SK-N-SH treated with all-trans-retinoic acid at 6 μM for 48 hours (cell line): ENCODE data around the gene NEAT1.
"Not testable (repeated sequence)": the region's sequence is repeated elsewhere in the genome, so short reads cannot be mapped to it uniquely, and the experiment has no call there.

Experiments used
- ATAC-seq: fragments of 200-7000 bp; cut with Tn5 transposase; 3 replicates; pipeline ENCODE4 v1.9.1; 2020; ENCODE audit warnings: mild to moderate bottlenecking, moderate library complexity
- ARNTL ChIP-seq: fragments of 450-650 bp; formaldehyde crosslinking; IDR thresholded peaks from 2 replicates; pipeline ENCODE4 v1.5.0; 2020; ENCODE audit warnings: low read depth, mild to moderate bottlenecking, moderate library complexity, borderline replicate concordance
- BACH2 ChIP-seq: fragments of 250-450 bp; sonication (Bioruptor Pico); IDR thresholded peaks from 2 replicates; pipeline ENCODE4 v1.9.0; 2021; ENCODE audit warnings: mild to moderate bottlenecking, borderline replicate concordance
- ESRRG ChIP-seq: fragments of 250-450 bp; sonication (Bioruptor Pico); IDR thresholded peaks from 2 replicates; pipeline ENCODE4 v1.6.1; 2021; ENCODE audit warnings: mild to moderate bottlenecking
- GLIS3 ChIP-seq: fragments of 250-450 bp; sonication (Bioruptor Pico); IDR thresholded peaks from 2 replicates; pipeline ENCODE4 v1.5.0; 2020; ENCODE audit warnings: mild to moderate bottlenecking, moderate library complexity
- OSR1 ChIP-seq: fragments of 250-450 bp; sonication (Bioruptor Pico); IDR thresholded peaks from 2 replicates; pipeline ENCODE4 v1.8.0; 2022; ENCODE audit warnings: moderate library complexity, mild to moderate bottlenecking, inconsistent platforms
- PPARA ChIP-seq: fragments of 250-450 bp; sonication (Bioruptor Pico); IDR thresholded peaks from 2 replicates; pipeline ENCODE4 v1.5.0; 2020; ENCODE audit warnings: mild to moderate bottlenecking, borderline replicate concordance
- RARB ChIP-seq: fragments of 250-450 bp; sonication (Bioruptor Pico); IDR thresholded peaks from 2 replicates; pipeline ENCODE4 v1.8.0; 2021; ENCODE audit warnings: mild to moderate bottlenecking, moderate library complexity
- SNAI2 ChIP-seq: fragments of 250-450 bp; sonication (Bioruptor Pico); IDR thresholded peaks from 2 replicates; pipeline ENCODE4 v1.5.0; 2020; ENCODE audit warnings: mild to moderate bottlenecking, moderate library complexity
- TCF4 ChIP-seq: fragments of 250-450 bp; sonication (Bioruptor Pico); IDR thresholded peaks from 2 replicates; pipeline ENCODE4 v1.8.0; 2021; ENCODE audit warnings: mild to moderate bottlenecking, moderate library complexity, borderline replicate concordance
- TOX ChIP-seq: fragments of 250-450 bp; sonication (Bioruptor Pico); IDR thresholded peaks from 2 replicates; pipeline ENCODE4 v1.8.0; 2021; ENCODE audit warnings: mild to moderate bottlenecking, moderate library complexity, borderline replicate concordance
- ZC3H10 ChIP-seq: fragments of 250-450 bp; sonication (Bioruptor Pico); IDR thresholded peaks from 2 replicates; pipeline ENCODE4 v1.5.1; 2021; ENCODE audit warnings: mild to moderate bottlenecking, moderate library complexity
- ZFP3 ChIP-seq: fragments of 250-450 bp; sonication (Bioruptor Pico); IDR thresholded peaks from 2 replicates; pipeline ENCODE4 v1.5.0; 2020; ENCODE audit warnings: mild to moderate bottlenecking, moderate library complexity
- ZFP30 ChIP-seq: fragments of 450-650 bp; formaldehyde crosslinking; IDR thresholded peaks from 2 replicates; pipeline ENCODE4 v1.5.0; 2022; ENCODE audit warnings: mild to moderate bottlenecking, moderate library complexity
- ZNF565 ChIP-seq: fragments of 450-650 bp; formaldehyde crosslinking; conservative IDR thresholded peaks from 2 replicates; pipeline ENCODE4 v1.5.0; 2020; ENCODE audit warnings: low read depth, mild to moderate bottlenecking, moderate library complexity
- ZNF70 ChIP-seq: fragments of 450-650 bp; formaldehyde crosslinking; IDR thresholded peaks from 2 replicates; pipeline ENCODE4 v1.5.0; 2020; ENCODE audit warnings: mild to moderate bottlenecking, moderate library complexity
- ZNF8 ChIP-seq: fragments of 450-650 bp; formaldehyde crosslinking; IDR thresholded peaks from 2 replicates; pipeline ENCODE4 v1.5.0; 2020; ENCODE audit warnings: mild to moderate bottlenecking, moderate library complexity
- TF ChIP-seq, protein P1 (sequence below): fragments of 250-450 bp; sonication (Bioruptor Pico); IDR thresholded peaks from 2 replicates; pipeline ENCODE4 v1.5.1; 2020; ENCODE audit warnings: low read depth, mild to moderate bottlenecking, moderate library complexity
- TF ChIP-seq, protein P2 (sequence below): fragments of 250-450 bp; sonication (Bioruptor Pico); IDR thresholded peaks from 2 replicates; pipeline ENCODE4 v1.5.0; 2020; ENCODE audit warnings: mild to moderate bottlenecking, moderate library complexity
- TF ChIP-seq, protein P3 (sequence below): fragments of 250-450 bp; sonication (Bioruptor Pico); IDR thresholded peaks from 2 replicates; pipeline ENCODE4 v1.5.1; 2021; ENCODE audit warnings: mild to moderate bottlenecking, moderate library complexity
- TF ChIP-seq, protein P4 (sequence below): fragments of 250-450 bp; sonication (Bioruptor Pico); IDR thresholded peaks from 2 replicates; pipeline ENCODE4 v1.8.0; 2021; ENCODE audit warnings: low read depth, mild to moderate bottlenecking, moderate library complexity, borderline replicate concordance
- TF ChIP-seq, protein P5 (sequence below): fragments of 250-450 bp; sonication (Bioruptor Pico); IDR thresholded peaks from 2 replicates; pipeline ENCODE4 v1.8.0; 2020; ENCODE audit warnings: mild to moderate bottlenecking, moderate library complexity, borderline replicate concordance

NEAT1 gene

DNA sequence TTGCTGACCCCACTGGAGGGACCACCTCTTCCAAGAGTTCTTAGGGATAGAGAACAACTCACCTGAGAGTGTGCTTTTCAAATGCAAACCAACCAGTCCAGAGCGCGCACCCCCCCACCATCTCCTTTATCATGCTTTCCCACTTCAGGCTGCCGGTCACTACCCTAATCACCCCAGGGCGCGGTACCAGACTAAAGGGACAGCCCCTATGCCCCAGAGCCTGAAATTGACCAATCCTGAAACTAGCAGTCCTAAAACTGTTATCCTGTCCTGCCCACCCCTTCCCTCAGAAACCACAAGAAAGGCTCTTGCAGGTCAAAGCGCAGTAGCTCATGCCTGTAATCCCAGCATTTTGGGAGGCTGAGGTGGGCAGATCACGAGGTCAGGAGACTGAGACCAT lies 37.0 kb downstream of the NEAT1 start (continued):
- TF ChIP-seq GLIS3 (CRISPR knock-in tag) = no peak
- TF ChIP-seq ZFP3 (CRISPR knock-in tag) = no peak
- TF ChIP-seq ZNF70 (CRISPR knock-in tag) = no peak
- no peak for TF ChIP-seq SNAI2

DNA sequence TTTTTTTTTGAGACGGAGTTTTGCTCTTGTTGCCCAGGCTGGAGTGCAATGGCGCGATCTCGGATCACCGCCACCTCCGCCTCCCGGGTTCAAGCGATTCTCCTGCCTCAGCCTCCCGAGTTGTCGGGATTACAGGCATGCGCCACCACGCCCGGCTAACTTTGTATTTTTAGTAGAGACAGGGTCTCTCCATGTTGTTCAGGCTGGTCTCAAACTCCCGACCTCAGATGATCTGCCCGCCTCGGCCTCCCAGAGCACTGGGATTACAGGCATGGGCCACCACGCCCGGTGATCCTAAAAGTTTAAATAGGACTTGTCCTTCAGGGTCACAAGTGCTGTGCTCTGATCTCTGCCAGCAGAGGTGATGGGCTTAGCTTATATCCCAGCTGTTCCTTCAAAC lies 42.9 kb downstream of the NEAT1 start:
- not testable (repeated sequence) for ATAC-seq

DNA sequence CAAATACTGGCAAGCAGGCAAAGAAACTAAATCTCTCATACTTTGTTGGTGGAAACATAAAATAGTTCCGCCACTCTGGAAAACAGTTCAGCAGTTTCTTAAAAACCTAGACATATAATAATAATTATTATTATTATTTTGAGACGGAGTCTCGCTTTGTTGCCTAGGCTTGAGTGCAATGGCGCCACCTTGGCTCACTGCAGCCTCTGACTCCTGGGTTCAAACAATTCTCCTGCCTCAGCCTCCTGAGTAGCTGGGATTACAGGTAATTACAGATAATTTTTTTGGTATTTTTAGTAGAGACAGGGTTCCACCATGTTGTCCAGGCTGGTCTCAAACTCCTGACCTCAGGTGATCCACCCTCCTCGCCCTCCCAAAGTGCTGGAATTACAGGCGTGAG lies 44.7 kb downstream of the NEAT1 start:
- ATAC-seq = not testable (repeated sequence)

DNA sequence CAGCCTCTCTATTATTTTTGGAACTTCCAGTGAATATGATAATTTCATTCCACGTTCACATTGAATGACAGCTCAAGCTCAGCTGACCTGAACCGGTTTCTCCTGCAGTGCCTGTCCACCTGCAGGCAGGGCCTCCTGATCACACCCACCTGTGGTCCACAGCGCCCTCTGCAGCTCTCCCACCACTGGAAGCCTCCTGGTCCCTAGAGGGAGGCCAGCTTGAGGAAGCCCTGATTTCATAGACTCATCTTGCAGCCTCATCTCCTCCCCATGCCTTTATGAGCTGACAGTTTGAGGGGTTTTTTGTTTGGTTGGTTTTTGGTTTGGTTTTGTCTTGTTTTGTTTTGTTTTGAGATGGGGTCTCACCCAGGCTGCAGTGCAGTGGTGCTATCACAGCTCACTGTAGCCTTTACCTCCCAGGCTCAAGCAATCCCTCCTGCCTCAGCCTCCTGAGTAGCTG lies 46.3 kb downstream of the NEAT1 start:
- ATAC-seq = peak; percentile 21; the same call in 2 of the 3 replicates
- TF ChIP-seq ZNF8 (CRISPR knock-in tag) = no peak
- no peak for TF ChIP-seq RARB (CRISPR knock-in tag)
- TF ChIP-seq ZC3H10 = no peak
- no peak for TF ChIP-seq TCF4
- TF ChIP-seq ZNF565 (CRISPR knock-in tag) = no peak
- TF ChIP-seq TOX = no peak
- TF ChIP-seq OSR1 (CRISPR knock-in tag) = no peak
- TF ChIP-seq, protein P1, sequence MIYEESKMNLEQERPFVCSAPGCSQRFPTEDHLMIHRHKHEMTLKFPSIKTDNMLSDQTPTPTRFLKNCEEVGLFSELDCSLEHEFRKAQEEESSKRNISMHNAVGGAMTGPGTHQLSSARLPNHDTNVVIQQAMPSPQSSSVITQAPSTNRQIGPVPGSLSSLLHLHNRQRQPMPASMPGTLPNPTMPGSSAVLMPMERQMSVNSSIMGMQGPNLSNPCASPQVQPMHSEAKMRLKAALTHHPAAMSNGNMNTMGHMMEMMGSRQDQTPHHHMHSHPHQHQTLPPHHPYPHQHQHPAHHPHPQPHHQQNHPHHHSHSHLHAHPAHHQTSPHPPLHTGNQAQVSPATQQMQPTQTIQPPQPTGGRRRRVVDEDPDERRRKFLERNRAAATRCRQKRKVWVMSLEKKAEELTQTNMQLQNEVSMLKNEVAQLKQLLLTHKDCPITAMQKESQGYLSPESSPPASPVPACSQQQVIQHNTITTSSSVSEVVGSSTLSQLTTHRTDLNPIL (CRISPR knock-in tag) = no peak
- TF ChIP-seq, all 23 proteins: peak for 0

DNA sequence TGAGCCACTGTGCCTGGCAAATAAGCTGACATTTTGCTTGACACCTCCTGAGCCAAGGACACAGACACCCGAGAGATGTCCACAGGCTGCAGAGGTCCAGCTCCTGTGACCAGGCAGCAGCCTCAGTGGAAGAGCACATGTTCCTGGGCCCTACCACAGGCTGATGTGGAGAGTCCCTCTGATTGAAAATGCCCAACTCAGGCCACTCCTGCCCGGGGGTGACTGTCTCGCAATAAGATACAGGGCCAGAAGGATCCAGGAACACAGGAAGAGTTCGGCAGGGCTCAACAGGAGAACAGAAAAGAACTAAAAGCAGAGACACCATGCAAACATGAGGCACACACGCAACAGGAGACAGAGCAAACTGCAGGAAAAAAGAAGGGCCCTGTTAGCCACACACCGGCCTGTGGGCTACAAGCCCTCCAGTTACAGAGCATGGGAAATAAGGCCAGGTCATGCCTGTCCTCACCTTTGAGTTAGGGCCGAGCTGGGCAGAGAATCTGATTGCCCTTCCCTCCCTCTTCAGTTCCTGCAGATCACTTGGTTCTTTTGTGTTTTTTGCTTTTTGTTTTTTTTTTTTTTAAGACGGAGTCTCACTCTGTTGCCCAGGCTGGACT lies 47.9 kb downstream of the NEAT1 start:
- ATAC-seq = no peak
- TF ChIP-seq ZNF70 (CRISPR knock-in tag) = no peak
- TF ChIP-seq SNAI2 = no peak
- no peak for TF ChIP-seq BACH2
- no peak for TF ChIP-seq OSR1 (CRISPR knock-in tag)
- TF ChIP-seq ZFP30 (CRISPR knock-in tag) = no peak
- no peak for TF ChIP-seq RARB (CRISPR knock-in tag)
- no peak for TF ChIP-seq ARNTL (CRISPR knock-in tag)
- TF ChIP-seq, protein P2, sequence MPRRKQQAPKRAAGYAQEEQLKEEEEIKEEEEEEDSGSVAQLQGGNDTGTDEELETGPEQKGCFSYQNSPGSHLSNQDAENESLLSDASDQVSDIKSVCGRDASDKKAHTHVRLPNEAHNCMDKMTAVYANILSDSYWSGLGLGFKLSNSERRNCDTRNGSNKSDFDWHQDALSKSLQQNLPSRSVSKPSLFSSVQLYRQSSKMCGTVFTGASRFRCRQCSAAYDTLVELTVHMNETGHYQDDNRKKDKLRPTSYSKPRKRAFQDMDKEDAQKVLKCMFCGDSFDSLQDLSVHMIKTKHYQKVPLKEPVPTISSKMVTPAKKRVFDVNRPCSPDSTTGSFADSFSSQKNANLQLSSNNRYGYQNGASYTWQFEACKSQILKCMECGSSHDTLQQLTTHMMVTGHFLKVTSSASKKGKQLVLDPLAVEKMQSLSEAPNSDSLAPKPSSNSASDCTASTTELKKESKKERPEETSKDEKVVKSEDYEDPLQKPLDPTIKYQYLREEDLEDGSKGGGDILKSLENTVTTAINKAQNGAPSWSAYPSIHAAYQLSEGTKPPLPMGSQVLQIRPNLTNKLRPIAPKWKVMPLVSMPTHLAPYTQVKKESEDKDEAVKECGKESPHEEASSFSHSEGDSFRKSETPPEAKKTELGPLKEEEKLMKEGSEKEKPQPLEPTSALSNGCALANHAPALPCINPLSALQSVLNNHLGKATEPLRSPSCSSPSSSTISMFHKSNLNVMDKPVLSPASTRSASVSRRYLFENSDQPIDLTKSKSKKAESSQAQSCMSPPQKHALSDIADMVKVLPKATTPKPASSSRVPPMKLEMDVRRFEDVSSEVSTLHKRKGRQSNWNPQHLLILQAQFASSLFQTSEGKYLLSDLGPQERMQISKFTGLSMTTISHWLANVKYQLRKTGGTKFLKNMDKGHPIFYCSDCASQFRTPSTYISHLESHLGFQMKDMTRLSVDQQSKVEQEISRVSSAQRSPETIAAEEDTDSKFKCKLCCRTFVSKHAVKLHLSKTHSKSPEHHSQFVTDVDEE = no peak
- TF ChIP-seq, protein P3, sequence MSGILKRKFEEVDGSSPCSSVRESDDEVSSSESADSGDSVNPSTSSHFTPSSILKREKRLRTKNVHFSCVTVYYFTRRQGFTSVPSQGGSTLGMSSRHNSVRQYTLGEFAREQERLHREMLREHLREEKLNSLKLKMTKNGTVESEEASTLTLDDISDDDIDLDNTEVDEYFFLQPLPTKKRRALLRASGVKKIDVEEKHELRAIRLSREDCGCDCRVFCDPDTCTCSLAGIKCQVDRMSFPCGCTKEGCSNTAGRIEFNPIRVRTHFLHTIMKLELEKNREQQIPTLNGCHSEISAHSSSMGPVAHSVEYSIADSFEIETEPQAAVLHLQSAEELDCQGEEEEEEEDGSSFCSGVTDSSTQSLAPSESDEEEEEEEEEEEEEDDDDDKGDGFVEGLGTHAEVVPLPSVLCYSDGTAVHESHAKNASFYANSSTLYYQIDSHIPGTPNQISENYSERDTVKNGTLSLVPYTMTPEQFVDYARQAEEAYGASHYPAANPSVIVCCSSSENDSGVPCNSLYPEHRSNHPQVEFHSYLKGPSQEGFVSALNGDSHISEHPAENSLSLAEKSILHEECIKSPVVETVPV (CRISPR knock-in tag) = no peak
- TF ChIP-seq, all 23 proteins: peak for 0

DNA sequence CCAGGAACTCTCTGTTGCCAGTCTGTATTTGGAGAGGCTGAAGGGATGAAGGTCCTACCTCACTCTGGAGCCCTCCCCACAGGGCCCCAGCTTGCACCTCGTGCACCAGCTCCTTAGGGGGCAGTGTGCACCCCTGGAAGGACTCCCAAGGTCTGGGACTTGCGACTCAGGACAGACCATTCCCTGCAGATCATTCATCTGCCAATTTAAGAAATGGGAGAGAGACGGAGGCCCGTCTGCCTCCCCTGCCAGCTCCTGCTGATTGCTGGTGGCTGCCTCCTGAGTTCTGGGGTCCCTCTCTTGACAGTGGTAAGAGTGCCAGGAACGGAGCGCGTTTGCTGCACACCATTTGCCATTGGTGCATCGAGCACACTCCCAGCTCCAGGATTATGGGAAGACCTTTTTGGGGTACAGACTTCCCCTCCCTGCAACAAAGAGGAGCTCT lies 48.9 kb downstream of the NEAT1 start:
- ATAC-seq = peak; percentile 89
- TF ChIP-seq TCF4 (no peak), RARB (CRISPR knock-in tag) (no peak), ZNF70 (CRISPR knock-in tag) (no peak), ARNTL (CRISPR knock-in tag) (no peak), BACH2 (no peak), PPARA (CRISPR knock-in tag) (no peak), ESRRG (CRISPR knock-in tag) (no peak), ZNF565 (CRISPR knock-in tag) (no peak)
- TF ChIP-seq, protein P4, sequence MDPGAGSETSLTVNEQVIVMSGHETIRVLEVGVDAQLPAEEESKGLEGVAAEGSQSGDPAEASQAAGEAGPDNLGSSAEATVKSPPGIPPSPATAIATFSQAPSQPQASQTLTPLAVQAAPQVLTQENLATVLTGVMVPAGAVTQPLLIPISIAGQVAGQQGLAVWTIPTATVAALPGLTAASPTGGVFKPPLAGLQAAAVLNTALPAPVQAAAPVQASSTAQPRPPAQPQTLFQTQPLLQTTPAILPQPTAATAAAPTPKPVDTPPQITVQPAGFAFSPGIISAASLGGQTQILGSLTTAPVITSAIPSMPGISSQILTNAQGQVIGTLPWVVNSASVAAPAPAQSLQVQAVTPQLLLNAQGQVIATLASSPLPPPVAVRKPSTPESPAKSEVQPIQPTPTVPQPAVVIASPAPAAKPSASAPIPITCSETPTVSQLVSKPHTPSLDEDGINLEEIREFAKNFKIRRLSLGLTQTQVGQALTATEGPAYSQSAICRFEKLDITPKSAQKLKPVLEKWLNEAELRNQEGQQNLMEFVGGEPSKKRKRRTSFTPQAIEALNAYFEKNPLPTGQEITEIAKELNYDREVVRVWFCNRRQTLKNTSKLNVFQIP (CRISPR knock-in tag) = no peak
- TF ChIP-seq, protein P5, sequence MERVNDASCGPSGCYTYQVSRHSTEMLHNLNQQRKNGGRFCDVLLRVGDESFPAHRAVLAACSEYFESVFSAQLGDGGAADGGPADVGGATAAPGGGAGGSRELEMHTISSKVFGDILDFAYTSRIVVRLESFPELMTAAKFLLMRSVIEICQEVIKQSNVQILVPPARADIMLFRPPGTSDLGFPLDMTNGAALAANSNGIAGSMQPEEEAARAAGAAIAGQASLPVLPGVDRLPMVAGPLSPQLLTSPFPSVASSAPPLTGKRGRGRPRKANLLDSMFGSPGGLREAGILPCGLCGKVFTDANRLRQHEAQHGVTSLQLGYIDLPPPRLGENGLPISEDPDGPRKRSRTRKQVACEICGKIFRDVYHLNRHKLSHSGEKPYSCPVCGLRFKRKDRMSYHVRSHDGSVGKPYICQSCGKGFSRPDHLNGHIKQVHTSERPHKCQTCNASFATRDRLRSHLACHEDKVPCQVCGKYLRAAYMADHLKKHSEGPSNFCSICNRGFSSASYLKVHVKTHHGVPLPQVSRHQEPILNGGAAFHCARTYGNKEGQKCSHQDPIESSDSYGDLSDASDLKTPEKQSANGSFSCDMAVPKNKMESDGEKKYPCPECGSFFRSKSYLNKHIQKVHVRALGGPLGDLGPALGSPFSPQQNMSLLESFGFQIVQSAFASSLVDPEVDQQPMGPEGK = no peak
